DMS 273 (cell line): ENCODE data around the gene BRD3OS.

Experiments used
- DNase-seq: peaks from one replicate; lab custom pipeline; 2025; ENCODE audit not compliant: unreplicated experiment; lab: John Stamatoyannopoulos, UW

Gene BRD3OS

GRCh38 chr9:134024828-134025605 is at the start of gene BRD3OS:
BRD3OS (plus strand) TSS chr9:134025481; CDS start chr9:134026748, 1,267 bp downstream.
- DNase-seq = peak; percentile 98

DNA sequence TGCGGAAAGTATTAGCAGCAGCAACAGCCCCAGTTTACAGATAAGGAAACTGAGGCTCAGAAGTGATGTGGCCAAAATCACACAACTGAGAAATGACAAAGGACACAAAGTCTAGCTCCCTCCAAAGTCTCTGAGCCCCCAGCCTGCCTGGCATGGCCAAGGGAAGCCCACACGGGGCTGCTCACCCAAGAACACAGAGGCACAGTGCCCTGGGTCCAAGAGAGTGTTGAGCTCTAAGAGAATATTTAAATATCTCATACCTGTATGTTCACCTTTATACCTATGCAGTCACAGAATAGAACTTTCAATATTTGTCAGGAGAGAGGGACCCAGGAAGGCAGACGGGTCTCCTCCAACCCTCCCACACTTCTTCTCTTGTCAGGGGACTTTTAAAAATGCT is 49.8 kb upstream of the BRD3OS start:
- no peak for DNase-seq

GRCh38 chr9:133976191-133976861 is 49.0 kb upstream of the BRD3OS start:
- no peak for DNase-seq

DNA sequence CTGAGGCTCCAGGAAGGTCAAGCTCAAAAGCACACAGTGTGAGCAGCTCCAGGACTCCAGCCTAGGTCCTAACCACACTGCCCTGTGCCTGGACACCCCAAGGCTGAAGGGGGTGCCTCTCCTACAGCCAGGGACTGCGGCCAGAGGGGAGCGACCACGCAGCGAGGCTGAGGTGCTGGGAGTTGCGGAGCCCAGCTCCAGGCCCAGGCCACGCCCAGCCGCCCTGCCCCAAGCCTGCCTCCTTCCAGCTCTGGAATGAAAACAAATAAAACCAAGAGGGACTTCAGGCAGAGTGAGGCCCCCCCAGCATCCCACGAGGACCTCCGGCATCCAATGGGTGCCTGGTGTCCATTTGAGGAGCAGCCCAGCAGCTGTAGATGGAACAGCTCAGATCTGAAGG is 48.4 kb upstream of the BRD3OS start:
- no peak for DNase-seq

DNA sequence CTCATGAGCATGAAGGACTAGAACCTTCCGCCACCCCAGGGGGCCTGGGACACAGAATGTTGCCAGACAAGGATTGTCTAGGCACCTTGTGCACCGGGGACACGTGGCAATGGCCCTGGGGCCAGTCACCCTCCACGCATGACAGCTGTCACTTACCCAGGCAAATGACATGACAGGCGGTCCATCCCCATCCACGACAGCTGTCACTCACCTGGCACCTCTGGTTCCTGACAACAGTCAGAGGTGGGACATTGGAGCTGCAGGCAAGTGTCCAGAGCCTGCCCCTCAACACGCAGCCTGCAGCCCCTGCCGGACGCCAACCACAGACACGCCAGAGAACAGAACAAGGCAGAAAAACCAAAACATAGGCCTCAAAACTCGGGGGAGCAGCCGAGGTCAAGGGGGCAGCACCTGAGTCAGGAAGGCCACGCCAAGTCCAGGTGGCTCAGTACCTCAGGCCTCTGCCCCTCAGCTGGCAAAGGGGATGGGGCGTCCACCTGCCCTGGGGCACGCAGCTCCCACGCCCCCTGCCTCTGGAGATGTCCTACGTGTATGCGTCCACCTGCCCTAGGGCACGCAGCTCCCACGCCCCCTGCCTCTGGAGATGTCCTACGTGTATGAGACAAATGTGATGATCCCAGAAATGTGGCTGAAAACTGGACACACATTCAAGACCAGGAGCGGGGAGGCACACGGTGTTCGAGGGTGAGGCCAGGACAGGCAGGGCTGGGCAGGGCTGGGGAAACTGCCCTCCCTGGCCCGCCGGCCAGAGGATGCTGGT is 47.7 kb upstream of the BRD3OS start:
- no peak for DNase-seq

GRCh38 chr9:133978226-133978898 is 46.9 kb upstream of the BRD3OS start:
- no peak for DNase-seq

GRCh38 chr9:133978899-133979272 is 46.4 kb upstream of the BRD3OS start:
- no peak for DNase-seq

- no peak for DNase-seq
These were observed 45.9 kb upstream of the BRD3OS start for GRCh38 chr9:133979273-133979920.

GRCh38 chr9:133979921-133980863 is 45.1 kb upstream of the BRD3OS start:
- peak; percentile 75 for DNase-seq

- DNase-seq = no peak
These were observed 44.3 kb upstream of the BRD3OS start for GRCh38 chr9:133980864-133981588.

DNA sequence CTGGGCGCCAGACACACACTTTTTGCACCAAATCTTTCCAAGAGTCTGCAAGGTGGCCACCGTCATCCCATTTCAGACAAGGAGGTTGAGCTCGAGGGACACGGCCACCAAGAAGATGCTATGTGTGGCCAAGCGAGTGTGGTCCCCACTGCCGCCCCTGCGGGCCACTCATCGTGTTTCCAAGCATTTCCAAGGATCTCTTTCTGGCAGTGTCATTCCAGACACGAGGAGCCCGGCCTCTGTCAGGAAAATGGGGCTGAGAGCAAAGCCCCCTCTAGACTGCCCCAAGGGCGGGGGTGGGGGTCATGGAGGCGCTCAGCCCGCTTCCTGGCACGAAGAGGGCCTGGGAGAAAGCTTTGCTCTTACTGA is 43.7 kb upstream of the BRD3OS start:
- DNase-seq = no peak

- DNase-seq = no peak
These were observed 43.2 kb upstream of the BRD3OS start for GRCh38 chr9:133981958-133982681.

DNA sequence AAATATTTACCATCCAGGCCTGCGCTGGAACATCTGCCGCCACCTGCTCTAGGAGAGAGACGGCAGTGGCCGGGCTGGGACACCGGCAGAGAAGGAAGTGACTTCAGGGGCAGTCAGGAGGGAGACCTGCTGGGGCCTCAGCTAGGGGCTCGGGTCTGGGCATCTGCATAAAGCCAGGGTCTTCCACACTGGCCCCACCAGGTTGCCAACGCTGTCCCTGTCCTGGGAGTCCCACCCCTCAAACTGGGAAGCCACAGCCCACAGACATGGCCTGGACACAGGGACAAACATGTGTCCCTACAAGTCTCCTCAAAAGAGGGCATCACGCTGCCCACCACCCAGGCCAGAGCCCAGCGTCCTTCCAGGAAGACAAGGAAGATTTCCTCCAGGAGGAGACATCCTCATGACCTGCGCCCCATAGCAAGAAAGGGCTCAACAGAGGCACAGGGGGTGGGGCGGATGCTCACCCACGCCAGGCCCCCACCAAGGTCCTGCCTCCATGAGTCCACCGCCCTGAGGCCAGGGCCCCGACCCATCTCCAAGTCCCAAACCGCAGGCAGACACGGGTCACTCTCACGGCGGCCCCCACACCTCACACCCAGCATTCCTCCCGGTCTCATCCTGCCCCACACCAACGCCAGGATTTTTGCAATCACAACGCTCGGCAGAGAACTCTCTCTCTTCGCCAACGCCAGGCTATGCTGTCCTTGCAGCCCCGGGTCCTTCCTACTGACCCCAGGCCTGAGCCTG is 42.1 kb upstream of the BRD3OS start:
- no peak for DNase-seq

- no peak for DNase-seq
These were observed 39.2 kb upstream of the BRD3OS start for GRCh38 chr9:133986061-133986460.

DNA sequence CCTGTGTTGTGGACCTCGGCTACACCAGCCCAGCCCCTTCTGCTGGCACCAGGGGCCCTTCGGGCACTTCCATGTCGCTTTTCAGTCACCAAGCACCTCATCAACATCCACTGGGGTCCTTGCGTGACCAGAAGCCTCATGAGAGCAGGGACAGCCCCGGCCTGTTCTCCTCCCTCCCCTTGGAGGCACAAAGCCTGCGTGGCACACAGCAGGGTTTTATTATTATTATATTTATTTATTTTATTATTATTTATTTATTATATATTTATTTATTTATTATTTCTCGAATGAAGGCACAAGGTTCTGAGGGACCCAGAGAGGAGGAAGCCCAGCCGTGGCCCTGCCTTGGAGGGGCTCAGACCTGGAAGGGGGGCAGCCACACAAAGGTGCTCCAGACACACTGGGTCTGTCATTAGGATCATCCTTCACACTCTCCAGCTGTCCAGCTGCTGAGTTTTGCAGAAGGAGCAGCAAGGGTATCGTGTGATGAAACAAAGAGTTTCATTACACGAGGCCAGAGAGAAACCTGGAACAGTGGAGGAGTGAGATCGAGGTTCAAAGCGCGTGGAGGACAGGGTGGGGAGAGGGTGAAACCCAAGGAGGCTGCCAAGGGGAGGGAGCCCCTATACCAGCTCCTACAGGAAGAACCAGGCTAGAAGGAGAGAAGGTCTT is 38.4 kb upstream of the BRD3OS start:
- no peak for DNase-seq

- no peak for DNase-seq
These were observed 37.9 kb upstream of the BRD3OS start for GRCh38 chr9:133987446-133987788.

GRCh38 chr9:133987946-133988665 is 37.2 kb upstream of the BRD3OS start:
- no peak for DNase-seq
